ENCODE results near the gene DMRTA2.

The DMRTA2 gene

DNA sequence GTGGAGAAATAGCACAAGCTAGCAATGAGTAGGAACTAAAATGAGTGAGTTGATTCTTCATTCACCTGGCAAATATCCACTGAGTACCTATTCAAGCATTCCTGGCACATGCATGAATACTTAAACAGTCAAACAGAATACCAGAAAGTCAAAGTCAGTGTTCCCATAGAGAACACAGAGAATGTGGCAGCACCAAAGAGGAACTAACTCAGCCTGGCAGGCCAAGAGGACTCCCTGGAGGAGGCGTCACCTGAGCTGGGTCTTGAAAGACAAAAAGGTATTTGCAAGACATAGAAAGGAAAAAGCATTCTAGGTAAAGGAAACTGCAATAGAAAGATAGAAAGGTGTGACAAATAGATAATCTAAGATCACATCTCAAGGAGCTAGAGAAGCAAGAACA lies 49.7 kb downstream of the DMRTA2 start:
- H3K4me1 Mint-ChIP-seq (ENCODE audit: low read depth): no peaks in the 10 kb centered on the region
- H3K9me3 Mint-ChIP-seq: peaks cover 4% of the 10 kb centered on the region
- no peaks in the 10 kb centered on the region for H3K36me3 Mint-ChIP-seq (ENCODE audit: low read depth)
- H3K27ac Mint-ChIP-seq: no peak overlapping the region
- peaks cover 47% of the 10 kb centered on the region for H3K27me3 Mint-ChIP-seq
- no peak overlapping the region for H3K4me3 Mint-ChIP-seq

DNA sequence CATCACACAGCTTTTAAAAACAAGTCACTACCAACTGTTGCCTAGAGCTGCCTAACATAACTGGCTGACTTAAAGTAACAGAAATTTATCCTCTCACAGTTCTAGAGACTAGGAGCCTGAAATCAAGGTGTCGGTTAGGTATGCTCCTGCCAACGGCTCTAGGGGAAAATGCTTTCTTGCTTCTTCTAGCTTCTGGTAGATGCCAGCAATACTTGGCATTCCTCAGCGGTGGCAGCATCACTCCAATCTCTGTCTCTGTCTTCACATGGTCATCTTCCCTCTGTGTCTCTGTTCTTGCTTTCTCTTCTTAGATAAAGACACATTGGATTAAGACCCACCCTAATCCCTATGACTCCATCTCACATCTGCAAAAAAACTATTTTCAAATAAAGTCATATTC lies 51.5 kb downstream of the DMRTA2 start:
- peaks cover 4% of the 10 kb centered on the region for H3K9me3 Mint-ChIP-seq
- H3K27ac Mint-ChIP-seq: no peak overlapping the region
- no peaks in the 10 kb centered on the region for H3K4me1 Mint-ChIP-seq (ENCODE audit: low read depth)
- H3K27me3 Mint-ChIP-seq: peaks cover 47% of the 10 kb centered on the region
- H3K36me3 Mint-ChIP-seq (ENCODE audit: low read depth): no peaks in the 10 kb centered on the region
- H3K4me3 Mint-ChIP-seq: no peak overlapping the region

- H3K36me3 Mint-ChIP-seq (ENCODE audit: low read depth): no peaks in the 10 kb centered on the region
- H3K27ac Mint-ChIP-seq: no peak overlapping the region
- peaks cover 4% of the 10 kb centered on the region for H3K9me3 Mint-ChIP-seq
- H3K27me3 Mint-ChIP-seq: peaks cover 51% of the 10 kb centered on the region
- no peaks in the 10 kb centered on the region for H3K4me1 Mint-ChIP-seq (ENCODE audit: low read depth)
- H3K4me3 Mint-ChIP-seq: no peak overlapping the region
Observed at GRCh38 chr1:50369830-50370229, 53.4 kb downstream of the DMRTA2 start.

DNA sequence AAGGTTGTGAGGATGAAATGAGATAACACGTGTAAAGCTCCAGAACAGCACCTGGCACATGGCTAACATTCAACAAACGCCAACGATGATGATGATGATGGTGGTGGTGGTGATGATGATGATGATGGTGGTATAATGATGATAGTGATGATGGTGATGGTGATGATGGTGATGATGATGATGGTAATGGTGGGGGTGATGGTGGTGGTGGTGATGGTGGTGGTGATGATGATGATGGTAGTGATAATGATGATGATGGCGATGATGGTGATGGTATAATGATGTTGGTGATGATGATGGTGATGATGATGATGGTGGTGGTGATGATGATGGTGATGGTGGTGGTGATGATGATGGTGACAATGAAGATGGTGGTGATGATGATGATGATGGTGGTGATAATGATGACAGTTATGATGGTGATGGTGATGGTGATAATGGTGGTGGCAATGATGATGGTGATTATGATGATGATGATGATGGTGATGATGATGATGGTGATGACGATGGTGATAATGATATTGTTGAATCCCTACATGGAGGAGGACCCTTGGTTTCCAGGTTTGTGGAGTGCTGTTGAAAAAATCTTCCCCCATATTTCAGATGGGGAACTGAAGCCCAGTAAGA lies 54.1 kb downstream of the DMRTA2 start:
- peaks cover 51% of the 10 kb centered on the region for H3K27me3 Mint-ChIP-seq
- no peak overlapping the region for H3K4me3 Mint-ChIP-seq
- no peaks in the 10 kb centered on the region for H3K4me1 Mint-ChIP-seq (ENCODE audit: low read depth)
- no peaks in the 10 kb centered on the region for H3K36me3 Mint-ChIP-seq (ENCODE audit: low read depth)
- H3K9me3 Mint-ChIP-seq: peaks cover 4% of the 10 kb centered on the region
- no peak overlapping the region for H3K27ac Mint-ChIP-seq

- Mint-ChIP-seq H3K4me1 (ENCODE audit: low read depth) (no peaks in the 10 kb centered on the region), H3K27ac (no peak overlapping the region), H3K9me3 (no peaks in the 10 kb centered on the region), H3K4me3 (no peak overlapping the region), H3K36me3 (ENCODE audit: low read depth) (no peaks in the 10 kb centered on the region), H3K27me3 (peaks cover 51% of the 10 kb centered on the region)
Observed at GRCh38 chr1:50368179-50369007, 54.9 kb downstream of the DMRTA2 start.
